OCI-LY1 (cell line): ENCODE data around the gene ZNF30.

Experiments
- EZH2 ChIP-seq: fragments of 200-600 bp; sonication (generic), shearing (Covaris generic); IDR thresholded peaks from 2 replicates; pipeline ENCODE4 v1.8.0; 2017; ENCODE audit warnings: borderline replicate concordance, mixed run types, mild to moderate bottlenecking, antibody characterized with exemption, low read length, moderate library complexity, mixed read lengths
- TF ChIP-seq, protein P1 (sequence below): fragments of 200-600 bp; sonication (generic), shearing (Covaris generic); IDR thresholded peaks from 2 replicates; pipeline ENCODE4 v1.5.1; 2017; ENCODE audit warnings: mild to moderate bottlenecking, antibody characterized with exemption, low read length, moderate library complexity, mixed read lengths

DNA sequence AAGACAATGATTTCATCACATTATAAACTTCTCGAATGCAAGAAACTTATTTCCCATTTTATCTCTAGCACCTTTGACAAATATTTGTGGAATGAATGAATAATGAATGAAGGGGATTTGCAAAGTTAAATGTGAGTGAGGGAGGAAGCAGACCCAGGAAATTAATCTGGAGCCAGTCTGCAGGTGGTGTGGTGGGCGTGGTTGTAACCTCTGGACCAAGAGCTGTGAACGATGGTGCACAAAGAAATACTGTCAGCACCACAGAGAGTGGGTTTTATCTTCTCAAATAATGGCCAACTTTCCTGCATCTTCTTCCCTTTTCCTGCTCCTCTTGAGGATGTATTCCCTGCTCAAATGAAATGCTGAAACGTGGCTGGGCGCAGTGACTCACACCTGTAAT, 48.4 kb downstream of the ZNF30 start:
- TF ChIP-seq, protein P1, sequence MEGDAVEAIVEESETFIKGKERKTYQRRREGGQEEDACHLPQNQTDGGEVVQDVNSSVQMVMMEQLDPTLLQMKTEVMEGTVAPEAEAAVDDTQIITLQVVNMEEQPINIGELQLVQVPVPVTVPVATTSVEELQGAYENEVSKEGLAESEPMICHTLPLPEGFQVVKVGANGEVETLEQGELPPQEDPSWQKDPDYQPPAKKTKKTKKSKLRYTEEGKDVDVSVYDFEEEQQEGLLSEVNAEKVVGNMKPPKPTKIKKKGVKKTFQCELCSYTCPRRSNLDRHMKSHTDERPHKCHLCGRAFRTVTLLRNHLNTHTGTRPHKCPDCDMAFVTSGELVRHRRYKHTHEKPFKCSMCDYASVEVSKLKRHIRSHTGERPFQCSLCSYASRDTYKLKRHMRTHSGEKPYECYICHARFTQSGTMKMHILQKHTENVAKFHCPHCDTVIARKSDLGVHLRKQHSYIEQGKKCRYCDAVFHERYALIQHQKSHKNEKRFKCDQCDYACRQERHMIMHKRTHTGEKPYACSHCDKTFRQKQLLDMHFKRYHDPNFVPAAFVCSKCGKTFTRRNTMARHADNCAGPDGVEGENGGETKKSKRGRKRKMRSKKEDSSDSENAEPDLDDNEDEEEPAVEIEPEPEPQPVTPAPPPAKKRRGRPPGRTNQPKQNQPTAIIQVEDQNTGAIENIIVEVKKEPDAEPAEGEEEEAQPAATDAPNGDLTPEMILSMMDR = no peak
- no peak for TF ChIP-seq EZH2
